ENCODE measurements around the gene MRPL23. TPM values are rescaled to one million over a fixed set of nuclear protein-coding genes. Genes with fewer than 3 reads are reported as not detected.

MRPL23 gene
- total RNA-seq, 2 experiments from 2014 or later, result 31.1 to 38.3 TPM

DNA sequence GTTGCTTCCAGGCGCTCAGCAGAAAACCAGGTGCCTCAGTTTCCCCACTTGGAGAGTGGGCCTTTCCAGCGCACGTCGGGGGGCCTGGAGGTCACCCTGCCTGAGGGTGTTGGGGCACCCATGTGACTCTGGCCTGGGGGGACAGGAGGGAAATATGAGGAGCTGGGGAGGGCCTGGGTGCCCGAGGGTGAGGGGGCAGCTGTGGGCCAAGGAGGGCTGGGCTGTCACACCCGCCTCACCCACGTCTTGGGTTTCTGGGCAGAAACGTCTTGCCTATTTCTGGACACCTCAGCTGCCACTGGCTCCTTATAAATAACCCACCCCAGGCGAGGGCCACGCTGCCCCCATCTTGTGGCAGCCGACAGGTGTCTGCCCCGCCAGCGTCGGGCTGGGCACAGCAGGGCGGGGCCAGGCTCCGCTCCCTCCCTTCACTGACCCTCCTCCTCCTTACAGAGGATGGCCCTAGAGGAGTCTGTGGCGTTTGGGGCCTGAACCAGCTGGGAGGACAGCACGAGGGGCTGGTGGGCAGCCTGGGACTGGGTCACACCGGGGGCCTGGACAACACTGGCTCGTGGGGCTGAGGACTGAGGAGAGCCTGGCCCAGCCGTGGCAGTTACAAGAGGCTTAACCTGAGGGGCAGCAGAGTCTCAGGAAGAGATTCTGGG is 26.1 kb upstream of the MRPL23 start:
- peaks cover 6% of the 10 kb centered on the region for H3K27me3 Mint-ChIP-seq
- peaks cover 8% of the 10 kb centered on the region for H3K4me1 Mint-ChIP-seq (ENCODE audit: low read depth)
- ChIA-PET CTCF (interaction anchor here (0.9 kb wide), 1 partner anchor 39 kb away, joined by 4 read pairs; no protein-coding TSS in a partner anchor), POLR2A (interaction anchor here (1.9 to 3.2 kb wide), 2 partner anchors 30 to 70 kb away, joined by 8 to 9 read pairs; partner anchors contain the start of gene PRR33)
- TF ChIP-seq, protein P1, sequence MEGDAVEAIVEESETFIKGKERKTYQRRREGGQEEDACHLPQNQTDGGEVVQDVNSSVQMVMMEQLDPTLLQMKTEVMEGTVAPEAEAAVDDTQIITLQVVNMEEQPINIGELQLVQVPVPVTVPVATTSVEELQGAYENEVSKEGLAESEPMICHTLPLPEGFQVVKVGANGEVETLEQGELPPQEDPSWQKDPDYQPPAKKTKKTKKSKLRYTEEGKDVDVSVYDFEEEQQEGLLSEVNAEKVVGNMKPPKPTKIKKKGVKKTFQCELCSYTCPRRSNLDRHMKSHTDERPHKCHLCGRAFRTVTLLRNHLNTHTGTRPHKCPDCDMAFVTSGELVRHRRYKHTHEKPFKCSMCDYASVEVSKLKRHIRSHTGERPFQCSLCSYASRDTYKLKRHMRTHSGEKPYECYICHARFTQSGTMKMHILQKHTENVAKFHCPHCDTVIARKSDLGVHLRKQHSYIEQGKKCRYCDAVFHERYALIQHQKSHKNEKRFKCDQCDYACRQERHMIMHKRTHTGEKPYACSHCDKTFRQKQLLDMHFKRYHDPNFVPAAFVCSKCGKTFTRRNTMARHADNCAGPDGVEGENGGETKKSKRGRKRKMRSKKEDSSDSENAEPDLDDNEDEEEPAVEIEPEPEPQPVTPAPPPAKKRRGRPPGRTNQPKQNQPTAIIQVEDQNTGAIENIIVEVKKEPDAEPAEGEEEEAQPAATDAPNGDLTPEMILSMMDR (IDR thresholded peaks at IDR 0.05), result no peak
- Histone ChIP-seq H3K27ac (ENCODE audit: low read depth in 1 of 2, low read length in 2 of 2) (no peak overlapping the region), H3K4me3 (ENCODE audit: low read length) (no peak overlapping the region), H3K27me3 (ENCODE audit: control insufficient read depth in 1 of 2, insufficient read depth in 2 of 2, low read length in 2 of 2) (no peaks in the 10 kb centered on the region), H3K4me1 (ENCODE audit: insufficient read depth, low read length) (peaks cover 31% of the 10 kb centered on the region), H3K9me3 (ENCODE audit: control insufficient read depth in 1 of 2, insufficient read depth in 1 of 2, low read length in 2 of 2) (no peaks in the 10 kb centered on the region), H3K36me3 (ENCODE audit: insufficient read depth, low read length) (no peaks in the 10 kb centered on the region)
- intact Hi-C loops (cut with DNase I, micrococcal nuclease), result no loop called here
- DNase-seq (peak in 1 of 14 experiments; percentile 23), ATAC-seq (ENCODE audit: poor library complexity) (no peak)
- H3K27ac Mint-ChIP-seq, result no peak overlapping the region
- H3K9me3 Mint-ChIP-seq, result no peaks in the 10 kb centered on the region
- no peaks in the 10 kb centered on the region for H3K36me3 Mint-ChIP-seq (ENCODE audit: low read depth)
- no peak overlapping the region for H3K4me3 Mint-ChIP-seq

DNA sequence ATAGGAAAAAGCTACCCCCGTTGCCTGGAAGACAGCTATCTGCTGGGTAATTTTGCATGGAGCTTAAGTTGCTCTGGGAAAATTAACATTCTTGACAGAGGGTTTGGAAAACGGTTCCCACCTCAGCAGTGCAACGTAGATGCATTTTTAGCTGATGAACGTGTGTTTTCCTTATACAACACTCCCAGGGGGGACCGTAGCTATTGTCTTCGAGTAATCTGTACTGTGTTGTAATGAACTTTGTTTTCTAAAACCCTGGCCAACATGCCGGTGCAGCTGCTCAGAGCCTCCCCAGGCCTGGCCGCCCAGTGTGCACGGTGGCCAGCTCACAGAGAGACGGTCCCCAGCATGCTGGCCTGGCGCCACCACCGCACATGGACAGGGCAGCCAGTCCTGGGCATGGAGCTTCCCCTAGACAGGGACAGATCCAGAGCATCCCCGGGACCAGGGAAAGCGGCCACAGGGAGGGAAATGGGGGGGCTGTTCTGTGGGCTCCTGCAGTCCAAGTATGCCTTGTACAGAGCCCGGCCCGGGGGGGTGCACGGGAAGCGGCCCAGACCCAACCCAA is 25.5 kb upstream of the MRPL23 start:
- H3K4me3 Mint-ChIP-seq, result no peak overlapping the region
- Histone ChIP-seq H3K27me3 (ENCODE audit: control insufficient read depth in 1 of 2, insufficient read depth in 2 of 2, low read length in 2 of 2) (no peaks in the 10 kb centered on the region), H3K4me3 (ENCODE audit: low read length) (no peak overlapping the region), H3K36me3 (ENCODE audit: insufficient read depth, low read length) (no peaks in the 10 kb centered on the region), H3K9me3 (ENCODE audit: control insufficient read depth in 1 of 2, insufficient read depth in 1 of 2, low read length in 2 of 2) (no peaks in the 10 kb centered on the region), H3K4me1 (ENCODE audit: insufficient read depth, low read length) (peaks cover 26% of the 10 kb centered on the region), H3K27ac (ENCODE audit: low read depth in 1 of 2, low read length in 2 of 2) (no peak overlapping the region)
- H3K9me3 Mint-ChIP-seq, result no peaks in the 10 kb centered on the region
- H3K36me3 Mint-ChIP-seq (ENCODE audit: low read depth), result no peaks in the 10 kb centered on the region
- no peak overlapping the region for H3K27ac Mint-ChIP-seq
- H3K27me3 Mint-ChIP-seq, result peaks cover 6% of the 10 kb centered on the region
- DNase-seq (peak in 1 of 14 experiments; percentile 11), ATAC-seq (ENCODE audit: poor library complexity) (no peak)
- TF ChIP-seq, protein P1 (IDR thresholded peaks at IDR 0.05), result no peak
- POLR2A ChIA-PET, result interaction anchor here (1.9 to 3.2 kb wide), 2 partner anchors 30 to 71 kb away, joined by 8 to 9 read pairs; partner anchors contain the start of gene PRR33
- CTCF ChIA-PET, result interaction anchor here (0.9 kb wide), 1 partner anchor 39 kb away, joined by 4 read pairs; no protein-coding TSS in a partner anchor
- peaks cover 7% of the 10 kb centered on the region for H3K4me1 Mint-ChIP-seq (ENCODE audit: low read depth)
- intact Hi-C loops (cut with DNase I, micrococcal nuclease), result no loop called here

DNA sequence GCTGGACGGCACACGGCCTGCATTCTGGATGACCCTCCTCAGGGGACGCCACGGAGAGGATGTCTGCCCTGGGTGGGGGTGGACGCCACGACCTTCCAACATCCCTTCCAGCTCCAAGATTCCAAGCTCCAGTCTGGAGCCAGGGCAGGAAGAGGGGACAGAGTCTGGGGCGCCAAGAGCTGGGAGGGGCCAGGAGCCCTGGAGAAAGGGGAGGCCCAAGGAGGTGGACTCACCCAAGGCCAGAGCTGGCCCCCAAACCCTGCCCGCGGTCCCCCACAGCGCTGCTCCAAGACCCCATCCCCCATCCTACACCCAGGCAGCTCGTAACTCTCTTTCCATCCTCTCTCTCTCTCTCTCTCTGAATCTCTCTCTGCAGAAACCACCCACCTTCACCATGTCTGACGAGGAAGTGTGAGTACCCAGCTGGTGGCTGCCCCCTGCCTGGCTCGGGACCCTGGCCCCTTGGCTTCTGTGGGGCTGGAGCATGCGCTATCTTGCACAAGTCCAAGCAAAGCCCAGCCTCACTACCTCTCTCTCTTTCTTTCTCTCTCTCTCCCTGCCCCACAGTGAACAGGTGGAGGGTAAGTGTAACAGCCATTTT is 24.6 kb upstream of the MRPL23 start:
- Histone ChIP-seq H3K4me1 (ENCODE audit: insufficient read depth, low read length) (peaks cover 17% of the 10 kb centered on the region), H3K4me3 (ENCODE audit: low read length) (no peak overlapping the region), H3K9me3 (ENCODE audit: control insufficient read depth in 1 of 2, insufficient read depth in 1 of 2, low read length in 2 of 2) (no peaks in the 10 kb centered on the region), H3K27me3 (ENCODE audit: control insufficient read depth in 1 of 2, insufficient read depth in 2 of 2, low read length in 2 of 2) (no peaks in the 10 kb centered on the region), H3K27ac (ENCODE audit: low read depth in 1 of 2, low read length in 2 of 2) (no peak overlapping the region), H3K36me3 (ENCODE audit: insufficient read depth, low read length) (no peaks in the 10 kb centered on the region)
- H3K36me3 Mint-ChIP-seq (ENCODE audit: low read depth), result no peaks in the 10 kb centered on the region
- H3K4me1 Mint-ChIP-seq (ENCODE audit: low read depth), result peaks cover 7% of the 10 kb centered on the region
- no peak for DNase-seq
- H3K9me3 Mint-ChIP-seq, result no peaks in the 10 kb centered on the region
- TF ChIP-seq, protein P1 (IDR thresholded peaks at IDR 0.05), result no peak
- intact Hi-C loops (cut with DNase I, micrococcal nuclease), result no loop called here
- no peak for ATAC-seq (ENCODE audit: poor library complexity)
- no peak overlapping the region for H3K4me3 Mint-ChIP-seq
- CTCF ChIA-PET, result no interaction called here
- no peak overlapping the region for H3K27ac Mint-ChIP-seq
- H3K27me3 Mint-ChIP-seq, result peaks cover 6% of the 10 kb centered on the region
- POLR2A ChIA-PET, result interaction anchor here (1.9 to 3.2 kb wide), 2 partner anchors 31 to 72 kb away, joined by 8 to 9 read pairs; partner anchors contain the start of gene PRR33
